Liver (tissue), 9 donors: ENCODE results near the gene THADA. TPM values are rescaled to one million over a fixed set of nuclear protein-coding genes. Genes with fewer than 3 reads are reported as not detected.

Source experiments
- DNase-seq: peaks from one replicate; pipeline ENCODE4 v3.0.0-alpha.2; 2017; ENCODE audit warnings: low spot score
- H3K27ac ChIP-seq, 2 donors: one replicate each; pipeline ENCODE4 v1.7.0; 2013; ENCODE audit warnings: inconsistent platforms in 2 of 2, low read length in 2 of 2, control low read depth in 1 of 2, low read depth in 1 of 2, mild to moderate bottlenecking in 1 of 2
- H3K27me3 ChIP-seq, 4 donors: one replicate each; pipeline versions ENCODE4 v1.6.1 to v1.7.0; 2013; ENCODE audit warnings: low read length in 3 of 4, inconsistent platforms in 1 of 4, mild to moderate bottlenecking in 1 of 4, moderate library complexity in 1 of 4; ENCODE audit not compliant: control insufficient read depth in 4 of 4, insufficient read depth in 4 of 4
- H3K36me3 ChIP-seq, 4 donors: one replicate each; pipeline versions ENCODE4 v1.6.1 to v1.7.0; 2013; ENCODE audit warnings: low read length in 3 of 4, mild to moderate bottlenecking in 3 of 4, low read depth in 1 of 4, moderate library complexity in 1 of 4; ENCODE audit not compliant: control insufficient read depth in 4 of 4, insufficient read depth in 3 of 4
- H3K4me1 ChIP-seq, 4 donors: one replicate each; pipeline versions ENCODE4 v1.6.1 to v1.7.0; 2013; ENCODE audit warnings: low read length in 3 of 4, mild to moderate bottlenecking in 3 of 4, moderate library complexity in 1 of 4; ENCODE audit not compliant: control insufficient read depth in 4 of 4, insufficient read depth in 4 of 4
- H3K4me3 ChIP-seq, 3 donors: one replicate each; pipeline versions ENCODE4 v1.6.1 to v1.7.0; 2013; ENCODE audit warnings: low read length in 3 of 3, control low read depth in 1 of 3, low read depth in 1 of 3, mild to moderate bottlenecking in 1 of 3
- H3K9ac ChIP-seq, 2 donors: one replicate each; pipeline ENCODE4 v1.7.0; 2013; ENCODE audit warnings: low read length in 2 of 2, mild to moderate bottlenecking in 2 of 2, moderate library complexity in 2 of 2, control low read depth in 1 of 2, low read depth in 1 of 2
- H3K9me3 ChIP-seq, 4 donors: one replicate each; pipeline versions ENCODE4 v1.6.1 to v1.7.0; 2013; ENCODE audit warnings: low read length in 3 of 4; ENCODE audit not compliant: control insufficient read depth in 4 of 4
- ATF3 ChIP-seq: IDR thresholded peaks from 2 replicates; pipeline ENCODE4 v1.6.1; 2016; ENCODE audit warnings: antibody characterized with exemption
- CTCF ChIP-seq: fragments of 150-350 bp; IDR thresholded peaks from 2 replicates; pipeline ENCODE4 v1.5.1; 2017; ENCODE audit warnings: improper control_type of control experiment, low read depth, low read length; ENCODE audit not compliant: missing input control
- EGR1 ChIP-seq, 2 donors: IDR thresholded peaks; 2 replicates each; pipeline ENCODE4 v1.6.1; 2016 to 2018; ENCODE audit warnings: antibody characterized with exemption in 2 of 2, low read depth in 2 of 2
- FOXA1 ChIP-seq: IDR thresholded peaks from 2 replicates; pipeline ENCODE4 v1.6.1; 2016; ENCODE audit warnings: antibody characterized with exemption
- FOXA2 ChIP-seq: IDR thresholded peaks from 2 replicates; pipeline ENCODE4 v1.6.1; 2016; ENCODE audit warnings: antibody characterized with exemption
- GABPA ChIP-seq, 2 donors: IDR thresholded peaks in 1 of 2; conservative IDR thresholded peaks in 1 of 2; 2 replicates each; pipeline ENCODE4 v1.6.1; 2016; ENCODE audit warnings: antibody characterized with exemption in 2 of 2, mild to moderate bottlenecking in 1 of 2, moderate library complexity in 1 of 2
- HNF4A ChIP-seq, 2 donors: conservative IDR thresholded peaks; 2 replicates each; pipeline ENCODE4 v1.6.1; 2016; ENCODE audit warnings: antibody characterized with exemption in 2 of 2, mild to moderate bottlenecking in 2 of 2
- HNF4G ChIP-seq: IDR thresholded peaks from 2 replicates; pipeline ENCODE4 v1.6.1; 2016; ENCODE audit warnings: antibody characterized with exemption
- JUND ChIP-seq, 2 donors: IDR thresholded peaks; 2 replicates each; pipeline ENCODE4 v1.6.1; 2016; ENCODE audit warnings: antibody characterized with exemption in 2 of 2
- MAX ChIP-seq: IDR thresholded peaks from 2 replicates; pipeline ENCODE4 v1.6.1; 2016; ENCODE audit warnings: antibody characterized with exemption
- NR2F2 ChIP-seq: IDR thresholded peaks from 2 replicates; pipeline ENCODE4 v1.6.1; 2016; ENCODE audit warnings: antibody characterized with exemption
- RAD21 ChIP-seq, 2 donors: IDR thresholded peaks; 2 replicates each; pipeline ENCODE4 v1.6.1; 2016; ENCODE audit warnings: antibody characterized with exemption in 2 of 2, mild to moderate bottlenecking in 2 of 2
- REST ChIP-seq: IDR thresholded peaks from 2 replicates; pipeline ENCODE4 v1.6.1; 2016; ENCODE audit warnings: antibody characterized with exemption, mild to moderate bottlenecking
- RXRA ChIP-seq, 2 donors: IDR thresholded peaks; 2 replicates each; pipeline ENCODE4 v1.6.1; 2017 to 2018; ENCODE audit warnings: antibody characterized with exemption in 2 of 2, mild to moderate bottlenecking in 1 of 2
- SP1 ChIP-seq: IDR thresholded peaks from 2 replicates; pipeline ENCODE4 v1.6.1; 2018; ENCODE audit warnings: antibody characterized with exemption, mild to moderate bottlenecking
- TAF1 ChIP-seq: conservative IDR thresholded peaks from 2 replicates; pipeline ENCODE4 v1.6.1; 2016; ENCODE audit warnings: antibody characterized with exemption, mild to moderate bottlenecking
- WGBS: extraction: QIAGEN DNeasy Blood & Tissue Kit; methylation state at CpG from one replicate; pipeline ENCODE4 v1.1.7; 2013; 5-methylcytosine and 5-hydroxymethylcytosine counted together
- polyA plus RNA-seq, 2 donors: library from polyadenylated mRNA; stranded (reverse) in 1 of 2; unstranded in 1 of 2; fragments of 200-250 nt in 1 of 2; fragments of >200 nt in 1 of 2; fragmentation: Nextera tagmentation in 1 of 2; extraction: Ambion mirVana in 1 of 2; gene quantifications; one replicate each; pipeline versions ENCODE4 v1.2.1 to v1.2.3, GENCODE V29; 2013 to 2015
- total RNA-seq, 2 donors: library from RNA; depleted of rRNA; stranded (reverse); fragments of >200 nt; gene quantifications; one replicate each; pipeline ENCODE4 v1.2.3, GENCODE V29; 2014
- donor health status: healthy.
- donor health status: healthy.
- donor health status: healthy.
- donor health status: healthy.
- donor health status: healthy.

Gene THADA
- total and polyA plus RNA-seq, 4 donors: 12.0 to 37.2 (median 22.3) TPM

GRCh38 chr2:43203373-43203772 is 392.5 kb downstream of the THADA start:
- Histone ChIP-seq H3K27me3 (no peaks in the 10 kb centered on the region), H3K4me1 (no peaks in the 10 kb centered on the region), H3K4me3 (no peak overlapping the region), H3K27ac (no peak overlapping the region), H3K9me3 (no peaks in the 10 kb centered on the region), H3K9ac (no peak overlapping the region), H3K36me3 (no peaks in the 10 kb centered on the region)
- WGBS: 94% methylated on average over 11 of the region's 11 CpGs
- TF ChIP-seq NR2F2 (no peak), FOXA1 (no peak), CTCF (no peak), EGR1 (IDR thresholded peaks at IDR 0.05; ENCODE audit: low read depth in 2 of 2) (no peak), HNF4G (no peak), HNF4A (conservative IDR thresholded peaks at IDR 0.05) (no peak), FOXA2 (no peak), RAD21 (IDR thresholded peaks at IDR 0.05) (no peak), SP1 (no peak), TAF1 (no peak), RXRA (IDR thresholded peaks at IDR 0.05) (no peak), REST (no peak), GABPA (IDR thresholded peaks at IDR 0.05 in 1 of 2, conservative IDR thresholded peaks at IDR 0.05 in 1 of 2) (no peak), ATF3 (no peak), MAX (no peak), JUND (IDR thresholded peaks at IDR 0.05) (no peak)
- no peak for DNase-seq

- Histone ChIP-seq H3K4me3 (no peak overlapping the region), H3K36me3 (no peaks in the 10 kb centered on the region), H3K9ac (no peak overlapping the region), H3K4me1 (no peaks in the 10 kb centered on the region), H3K9me3 (no peaks in the 10 kb centered on the region), H3K27me3 (no peaks in the 10 kb centered on the region), H3K27ac (no peak overlapping the region)
- 73% methylated on average over 2 of the region's 2 CpGs for WGBS
- TF ChIP-seq HNF4A (conservative IDR thresholded peaks at IDR 0.05) (peak; percentile 20 to 32), JUND (IDR thresholded peaks at IDR 0.05) (no peak)
- no peak for DNase-seq
Observed at GRCh38 chr2:43202289-43202688, 393.5 kb downstream of the THADA start.
